HCT116 (cell line): Measurements from ENCODE around the gene RXFP4. TPM values are rescaled to one million over a fixed set of nuclear protein-coding genes. Genes with fewer than 3 reads are reported as not detected.

Source experiments
- ATAC-seq: fragments of 200-7000 bp; cut with Tn5 transposase; 2 replicates; pipeline ENCODE4 v1.9.1; 2020; ENCODE audit warnings: mild to moderate bottlenecking, moderate library complexity
- BruUV-seq: library from RNA; stranded (reverse); fragments of 400-500 nt; replicated peaks from 2 replicates; lab custom pipeline; 2021; lab: Mats Ljungman, UMichigan
- CTCF ChIA-PET: fragments of 300-600 bp; sonication (Branson Sonifier 250); formaldehyde crosslinking; loops from one replicate; lab custom pipeline; 2021; ENCODE audit warnings: antibody characterized with exemption; lab: Charles Lee
- POLR2A ChIA-PET: fragments of 300-600, 350-600 bp; sonication (Branson Sonifier 250); formaldehyde crosslinking; loops from one replicate; lab custom pipeline; 2021; ENCODE audit warnings: antibody characterized with exemption; lab: Charles Lee
- RAD21 ChIA-PET, 2 experiments: fragments of 300-600 bp; sonication (Branson Sonifier 250); formaldehyde crosslinking; loops; one replicate each; lab custom pipeline; 2023; ENCODE audit warnings: low total read pairs in 2 of 2; ENCODE audit not compliant: uncharacterized antibody in 2 of 2, unreplicated experiment in 2 of 2, low non-redundant PET in 1 of 2; lab: Charles Lee
- DNase-seq: peaks from one replicate; pipeline ENCODE4 v3.0.0-alpha.2; 2010; ENCODE audit warnings: low read depth, low spot score
- H2AFZ ChIP-seq: fragments of 200-600 bp; shearing (Covaris generic), sonication (generic); 2 replicates; pipeline ENCODE4 v1.6.1; 2017; ENCODE audit warnings: low read depth, mixed run types, mixed read lengths, antibody characterized with exemption, low read length; ENCODE audit not compliant: poor library complexity, severe bottlenecking
- H3K27ac ChIP-seq: 2 replicates; pipeline ENCODE4 v1.5.1; 2012; ENCODE audit warnings: low read depth, low read length
- H3K27me3 ChIP-seq: fragments of 200-600 bp; sonication (generic); 2 replicates; pipeline ENCODE4 v1.6.1; 2016; ENCODE audit warnings: mixed run types, low read length, mixed read lengths; ENCODE audit not compliant: insufficient read depth
- H3K36me3 ChIP-seq, 2 experiments: fragments of 200-500 bp in 1 of 2; fragments of 200-600 bp in 1 of 2; sonication (Bioruptor generic) in 1 of 2; sonication (generic) in 1 of 2; 2 replicates each; pipeline versions ENCODE4 v1.5.1 to v1.6.1; 2014 to 2016; ENCODE audit warnings: low read length in 2 of 2, inconsistent platforms in 1 of 2, mixed read lengths in 1 of 2, mixed run types in 1 of 2; ENCODE audit not compliant: insufficient read depth in 2 of 2, control insufficient read depth in 1 of 2
- H3K4me1 ChIP-seq, 2 experiments: fragments of 200-600 bp in 1 of 2; sonication (generic) in 1 of 2; 2 replicates each; pipeline versions ENCODE4 v1.5.1 to v1.6.1; 2012 to 2017; ENCODE audit warnings: low read length in 2 of 2, inconsistent platforms in 1 of 2, mild to moderate bottlenecking in 1 of 2, mixed read lengths in 1 of 2, mixed run types in 1 of 2, moderate library complexity in 1 of 2; ENCODE audit not compliant: insufficient read depth in 2 of 2, control insufficient read depth in 1 of 2
- H3K4me2 ChIP-seq: fragments of 200-600 bp; sonication (generic); 2 replicates; pipeline ENCODE4 v1.6.1; 2017; ENCODE audit warnings: mixed run types, low read length, mixed read lengths
- H3K4me3 ChIP-seq, 2 experiments: fragments of 200-600 bp in 1 of 2; sonication (generic) in 1 of 2; replicated peaks in 1 of 2; 2 replicates each; pipeline ENCODE4 v1.5.1; 2011 to 2016; ENCODE audit warnings: low read length in 2 of 2, control low read depth in 1 of 2, low read depth in 1 of 2, mild to moderate bottlenecking in 1 of 2, mixed read lengths in 1 of 2, mixed run types in 1 of 2
- H3K79me2 ChIP-seq: fragments of 200-600 bp; sonication (generic); 2 replicates; pipeline ENCODE4 v1.6.1; 2017; ENCODE audit warnings: mild to moderate bottlenecking, mixed run types, low read length, moderate library complexity, mixed read lengths; ENCODE audit not compliant: insufficient read depth
- H3K9ac ChIP-seq: fragments of 200-600 bp; sonication (generic); 2 replicates; pipeline ENCODE4 v1.6.1; 2016; ENCODE audit warnings: low read length, mixed read lengths
- H3K9me2 ChIP-seq: fragments of 200-600 bp; sonication (generic), shearing (Covaris generic); 2 replicates; pipeline ENCODE4 v1.6.1; 2017; ENCODE audit warnings: mixed run types, mild to moderate bottlenecking, moderate library complexity; ENCODE audit not compliant: insufficient read depth
- H3K9me3 ChIP-seq, 2 experiments: fragments of 200-500 bp in 1 of 2; fragments of 200-600 bp in 1 of 2; sonication (Bioruptor generic) in 1 of 2; sonication (generic) in 1 of 2; 2 replicates each; pipeline ENCODE4 v1.6.1; 2014 to 2017; ENCODE audit warnings: low read length in 2 of 2, mixed read lengths in 2 of 2, inconsistent platforms in 1 of 2, low read depth in 1 of 2, mild to moderate bottlenecking in 1 of 2, mixed run types in 1 of 2, moderate library complexity in 1 of 2; ENCODE audit not compliant: control insufficient read depth in 1 of 2, insufficient read depth in 1 of 2
- H4K20me1 ChIP-seq: fragments of 200-600 bp; sonication (generic), shearing (Covaris generic); 2 replicates; pipeline ENCODE4 v1.6.1; 2017; ENCODE audit warnings: mixed run types, mild to moderate bottlenecking, moderate library complexity; ENCODE audit not compliant: insufficient read depth
- RAD21 ChIP-seq: IDR thresholded peaks from 2 replicates; pipeline ENCODE4 v1.6.1; 2012; ENCODE audit warnings: low read depth, mild to moderate bottlenecking
- YY1 ChIP-seq: IDR thresholded peaks from 2 replicates; pipeline ENCODE4 v1.6.1; 2011; ENCODE audit warnings: low read length, low read depth, moderate library complexity, mild to moderate bottlenecking; ENCODE audit not compliant: insufficient replicate concordance; ENCODE audit errors: extremely low read depth
- intact Hi-C: fragments of 100-400 bp; cut with micrococcal nuclease; formaldehyde crosslinking; loops from 2 replicates; pipeline ENCODE4 v1.10.0; 2022
- total RNA-seq: library from RNA; stranded (reverse); gene quantifications from one replicate; pipeline ENCODE4 v1.2.1, GENCODE V29; 2021; ENCODE audit not compliant: unreplicated experiment
- TF ChIP-seq, protein P1 (sequence below): IDR thresholded peaks from 2 replicates; pipeline ENCODE4 v1.6.1; 2011; ENCODE audit warnings: mild to moderate bottlenecking, low read length, moderate library complexity; ENCODE audit not compliant: insufficient replicate concordance; ENCODE audit errors: extremely low read depth

RXFP4 gene
- total RNA-seq, 1 experiment from 2014 or later = 0.20 TPM

GRCh38 chr1:155933591-155934096, 7.8 kb upstream of the RXFP4 start:
- RAD21 ChIA-PET = no interaction called here
- peaks cover 28% of the 10 kb centered on the region; the same call in 1 of the 2 replicates for H4K20me1 ChIP-seq
- no TSS peak for BruUV-seq
- peaks cover 18 to 36% of the 10 kb centered on the region in 2 experiments for H3K4me1 ChIP-seq
- H3K9ac ChIP-seq = peak overlapping the region; percentile 97
- no peaks in the 10 kb centered on the region for H3K27me3 ChIP-seq
- CTCF ChIA-PET = interaction anchor here (2.6 to 2.7 kb wide), 2 partner anchors 56 to 133 kb away, joined by 6 to 7 read pairs; no protein-coding TSS in a partner anchor
- H3K4me2 ChIP-seq = peak overlapping the region; percentile 88
- no peak for DNase-seq
- intact Hi-C loops = no loop called here
- no peaks in the 10 kb centered on the region for H3K9me3 ChIP-seq
- peaks cover 55% of the 10 kb centered on the region for H3K79me2 ChIP-seq
- peaks cover 35 to 46% of the 10 kb centered on the region in 2 experiments for H3K36me3 ChIP-seq
- H3K27ac ChIP-seq = peak overlapping the region; percentile 67
- H2AFZ ChIP-seq = no peak overlapping the region
- H3K4me3 ChIP-seq = peak overlapping the region; percentile 99
- H3K9me2 ChIP-seq = no peaks in the 10 kb centered on the region
- POLR2A ChIA-PET = interaction anchor here (1.1 to 3.8 kb wide), 7 partner anchors 11 to 63 kb away, joined by 3 to 20 read pairs (median 7); no protein-coding TSS in a partner anchor
- TF ChIP-seq YY1 (no peak), RAD21 (no peak)
- TF ChIP-seq, protein P1, sequence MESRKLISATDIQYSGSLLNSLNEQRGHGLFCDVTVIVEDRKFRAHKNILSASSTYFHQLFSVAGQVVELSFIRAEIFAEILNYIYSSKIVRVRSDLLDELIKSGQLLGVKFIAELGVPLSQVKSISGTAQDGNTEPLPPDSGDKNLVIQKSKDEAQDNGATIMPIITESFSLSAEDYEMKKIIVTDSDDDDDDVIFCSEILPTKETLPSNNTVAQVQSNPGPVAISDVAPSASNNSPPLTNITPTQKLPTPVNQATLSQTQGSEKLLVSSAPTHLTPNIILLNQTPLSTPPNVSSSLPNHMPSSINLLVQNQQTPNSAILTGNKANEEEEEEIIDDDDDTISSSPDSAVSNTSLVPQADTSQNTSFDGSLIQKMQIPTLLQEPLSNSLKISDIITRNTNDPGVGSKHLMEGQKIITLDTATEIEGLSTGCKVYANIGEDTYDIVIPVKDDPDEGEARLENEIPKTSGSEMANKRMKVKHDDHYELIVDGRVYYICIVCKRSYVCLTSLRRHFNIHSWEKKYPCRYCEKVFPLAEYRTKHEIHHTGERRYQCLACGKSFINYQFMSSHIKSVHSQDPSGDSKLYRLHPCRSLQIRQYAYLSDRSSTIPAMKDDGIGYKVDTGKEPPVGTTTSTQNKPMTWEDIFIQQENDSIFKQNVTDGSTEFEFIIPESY = no peak
- TF ChIP-seq, all 23 proteins: peak for 0
- ATAC-seq = no peak
